Inferior parietal cortex (tissue), 1 donor: ENCODE data around the gene THSD4.

Experiments used
- DNase-seq: peaks from one replicate; pipeline ENCODE4 v3.0.0-alpha.2; 2016; ENCODE audit errors: extremely low spot score

The THSD4 gene

DNA sequence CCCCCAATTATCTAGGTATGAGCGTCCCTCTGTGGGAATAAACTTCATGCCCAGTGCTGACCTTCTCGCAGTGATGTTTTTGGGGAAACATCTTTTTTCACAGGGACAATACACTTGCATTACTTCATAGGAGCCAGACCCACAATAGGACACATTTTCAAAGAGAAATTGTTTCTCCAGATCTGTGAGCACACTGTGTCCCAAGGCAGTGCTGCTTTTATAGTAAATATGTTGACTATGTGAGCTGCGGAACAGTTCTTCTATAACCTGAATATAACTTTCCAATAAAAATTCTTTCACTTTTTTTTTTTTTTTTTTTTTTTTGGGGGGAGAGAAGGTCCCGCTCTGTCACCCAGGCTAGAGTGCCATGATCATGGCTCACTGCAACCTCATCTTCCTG, 17.4 kb upstream of the THSD4 start:
- DNase-seq: no peak

DNA sequence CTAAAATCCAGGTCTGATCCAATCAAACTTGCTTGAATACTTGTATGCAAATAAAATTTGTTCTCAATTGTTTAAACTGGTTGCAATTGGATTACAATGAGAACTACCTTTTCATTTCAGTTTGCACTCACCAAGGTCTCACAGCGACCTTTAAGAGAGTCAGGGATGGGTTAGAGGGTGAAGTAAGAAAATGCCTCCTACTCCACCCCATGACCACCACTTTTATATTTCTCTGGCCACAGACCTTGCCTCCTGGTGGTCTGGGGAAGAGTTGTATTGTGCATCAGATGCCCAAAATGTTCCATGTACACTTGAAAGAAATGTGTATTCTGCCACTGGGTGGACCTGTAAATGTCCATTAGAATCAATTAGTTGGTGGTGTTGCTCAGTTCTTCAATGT, 16.4 kb upstream of the THSD4 start:
- DNase-seq: no peak

DNA sequence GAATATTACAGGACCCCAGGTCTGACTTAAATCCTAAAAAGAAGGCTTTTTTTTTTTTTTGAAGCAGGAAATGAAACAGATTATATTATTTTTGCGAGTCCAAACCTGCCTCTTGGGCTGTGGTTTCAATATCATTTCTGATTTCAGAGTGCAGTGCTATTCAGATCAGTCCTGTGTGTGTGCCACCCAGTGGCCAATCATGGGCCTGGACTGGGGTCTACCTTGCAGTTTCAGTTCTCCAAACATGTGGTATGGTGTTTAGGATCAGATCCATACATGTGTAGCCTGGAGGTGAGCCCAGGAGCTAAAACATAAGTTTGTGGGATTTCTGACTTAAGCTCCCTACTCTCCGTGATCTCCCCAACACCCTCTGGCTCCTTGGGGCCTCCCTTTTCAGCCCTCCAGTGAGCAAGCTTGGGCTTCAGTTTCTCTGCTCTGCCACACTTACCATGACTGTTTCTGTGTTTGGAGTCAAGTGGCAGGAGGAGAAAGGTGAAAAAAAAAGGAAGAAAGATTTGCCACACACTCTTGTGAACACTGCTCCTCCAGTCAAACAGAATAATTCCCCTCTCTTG, 12.1 kb upstream of the THSD4 start:
- no peak for DNase-seq

DNA sequence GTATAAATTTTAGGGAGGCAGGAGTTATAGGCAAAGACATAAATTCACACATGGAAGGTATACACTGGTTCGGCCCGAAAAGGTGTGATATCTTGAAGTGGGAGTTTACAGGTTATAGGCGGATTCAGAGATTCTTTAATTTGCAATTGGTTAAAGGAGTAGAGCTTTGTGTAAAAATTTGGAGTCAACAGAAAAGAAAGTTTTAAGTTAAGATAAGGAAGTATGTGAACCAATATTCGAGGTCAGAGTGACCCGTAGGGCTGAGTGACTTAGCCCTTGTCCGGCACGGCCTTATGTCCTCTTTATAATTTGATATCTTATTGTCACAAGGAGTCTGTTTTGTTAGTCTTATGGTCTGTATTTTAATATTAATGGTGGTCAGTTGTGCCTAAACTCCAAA, 10.6 kb upstream of the THSD4 start:
- DNase-seq: no peak

DNA sequence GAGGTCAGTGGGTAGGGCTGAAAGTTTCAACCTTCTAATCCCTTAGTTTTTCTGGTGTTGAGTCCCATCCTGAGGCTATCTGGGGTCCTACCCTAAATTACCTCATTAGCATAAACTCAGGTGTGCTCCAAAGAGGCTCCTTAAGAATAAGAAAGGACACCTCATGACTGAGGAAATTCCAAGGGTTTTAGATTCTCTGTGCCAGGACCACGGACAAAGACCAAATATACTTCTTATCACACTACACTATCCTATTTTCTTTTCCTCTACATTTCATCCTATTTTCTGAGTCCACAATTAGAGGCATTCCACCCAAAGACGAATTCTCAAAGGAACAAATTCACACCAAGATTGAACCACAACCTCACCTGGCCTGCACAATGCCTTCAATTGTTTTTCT, 9.8 kb upstream of the THSD4 start:
- DNase-seq: no peak

DNA sequence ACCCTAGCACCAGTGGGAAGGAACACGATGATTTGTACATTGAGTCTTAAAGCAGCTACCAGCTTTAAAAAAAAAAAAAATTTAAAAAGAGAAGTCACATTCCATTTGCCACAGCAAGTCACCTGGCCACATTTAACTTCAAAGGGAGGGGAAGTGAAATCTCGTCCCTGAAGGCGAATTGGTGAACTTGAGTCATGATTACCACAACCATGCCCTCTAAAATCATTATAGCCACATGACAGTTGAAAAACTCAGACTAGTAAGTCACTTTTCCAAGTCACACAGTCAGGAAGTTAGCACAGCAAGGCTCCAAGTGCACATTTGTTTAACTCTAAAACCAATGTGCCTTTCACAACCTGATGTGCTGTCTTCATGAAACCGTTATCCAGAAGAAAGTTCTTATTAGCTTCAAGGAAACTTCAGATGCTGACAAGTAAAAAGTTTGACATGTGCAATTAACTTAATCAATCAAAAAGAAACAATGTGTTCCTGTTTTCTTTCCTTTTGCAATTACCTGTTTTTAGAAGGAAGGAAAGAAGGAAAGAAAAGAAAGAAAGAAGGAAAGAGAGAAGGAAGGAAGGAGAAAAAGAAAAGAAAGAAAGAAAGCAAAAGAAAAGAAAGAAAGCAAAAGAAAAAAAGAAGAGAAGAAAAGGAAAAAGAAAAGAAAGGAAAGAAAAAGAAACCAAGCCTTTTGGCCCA, 8.3 kb upstream of the THSD4 start:
- DNase-seq: no peak

DNA sequence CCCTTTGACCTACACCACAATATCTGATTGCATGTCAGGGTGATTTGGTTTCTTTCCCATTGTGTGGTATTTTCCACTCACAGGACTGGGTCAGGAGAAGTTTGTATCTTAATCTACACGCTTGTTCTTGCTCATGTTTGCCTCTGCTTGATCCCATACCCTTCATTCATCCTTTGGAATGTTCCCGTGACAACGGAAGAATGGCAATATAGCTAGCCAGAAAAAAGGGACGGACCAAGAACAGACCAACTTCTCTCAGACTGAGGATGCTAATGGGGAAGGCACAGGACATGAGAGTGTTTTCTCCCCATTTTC, 7.8 kb upstream of the THSD4 start:
- no peak for DNase-seq

DNA sequence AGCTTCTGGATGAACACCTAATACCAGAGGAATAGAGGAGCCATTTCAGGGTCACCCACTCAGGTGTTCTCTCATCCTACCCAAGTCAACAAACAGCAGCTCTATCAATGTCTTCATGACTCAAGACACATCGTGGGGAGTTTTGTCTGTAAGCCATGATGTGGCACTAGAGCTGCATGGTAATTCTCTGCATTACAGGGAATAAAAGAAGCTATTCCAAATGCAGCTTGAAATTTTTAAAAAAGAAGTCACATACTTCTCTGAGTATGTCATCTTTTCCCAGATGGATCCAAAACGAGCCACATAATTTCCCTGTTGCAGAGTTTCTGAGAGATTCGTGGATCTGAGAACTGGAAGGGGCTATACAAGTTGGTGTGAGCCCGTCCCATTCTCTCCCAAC, 6.1 kb upstream of the THSD4 start:
- no peak for DNase-seq

DNA sequence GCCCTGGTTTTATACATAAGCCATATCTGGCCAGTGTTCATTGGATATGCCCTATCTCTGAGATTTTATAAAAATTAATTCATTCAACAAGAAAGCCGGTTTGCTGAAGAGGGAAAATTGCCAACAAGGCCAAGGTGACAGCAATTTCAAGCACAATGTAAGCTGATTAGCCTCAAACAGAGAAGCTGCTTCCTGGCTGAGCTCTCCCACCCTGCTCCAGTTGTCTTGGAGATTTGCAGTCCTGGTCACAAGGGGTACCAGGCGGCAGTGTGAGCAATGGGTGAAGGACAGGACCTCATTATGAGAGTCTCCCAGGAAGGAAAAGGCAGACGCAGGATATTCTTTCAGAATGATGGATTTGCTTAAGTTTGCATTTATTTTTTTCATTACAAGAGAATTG, 5.4 kb upstream of the THSD4 start:
- DNase-seq: no peak

DNA sequence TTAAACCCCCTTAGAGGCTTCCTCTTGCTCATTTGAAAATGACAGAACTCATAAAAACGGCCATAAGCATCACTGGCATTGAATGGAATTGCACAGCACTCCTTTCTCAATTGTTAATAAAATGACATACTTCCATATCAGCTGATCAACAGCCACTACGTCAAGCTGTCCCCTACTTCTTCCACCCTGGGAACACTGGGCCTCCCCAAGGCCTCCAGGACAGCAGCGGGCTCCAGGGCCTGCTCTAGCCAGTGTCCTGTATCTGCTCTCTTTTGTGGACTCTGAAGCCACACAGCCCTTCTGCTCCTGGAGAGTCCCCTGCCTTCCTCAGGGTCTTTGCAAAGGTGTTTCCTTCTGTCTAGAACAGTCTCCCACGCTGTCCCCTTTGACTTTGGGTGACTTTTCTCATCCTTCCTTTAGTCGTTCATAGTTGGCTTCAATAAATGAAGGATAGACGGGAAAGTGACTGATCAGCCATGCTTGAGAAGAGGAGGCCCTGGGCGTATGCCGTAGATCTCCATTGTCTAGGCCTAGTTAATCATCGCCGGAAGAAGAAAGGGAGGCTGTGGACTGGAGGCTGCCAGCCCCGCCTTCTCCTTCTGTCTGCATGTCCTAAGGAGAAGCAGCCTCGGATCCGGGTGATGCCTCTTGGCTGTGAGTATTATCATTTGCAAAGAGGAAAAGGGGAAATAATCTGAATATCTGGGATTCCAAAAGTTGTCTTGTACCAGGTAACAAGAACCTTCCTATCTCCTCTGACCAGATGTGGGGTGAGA, 4.7 kb upstream of the THSD4 start:
- no peak for DNase-seq

DNA sequence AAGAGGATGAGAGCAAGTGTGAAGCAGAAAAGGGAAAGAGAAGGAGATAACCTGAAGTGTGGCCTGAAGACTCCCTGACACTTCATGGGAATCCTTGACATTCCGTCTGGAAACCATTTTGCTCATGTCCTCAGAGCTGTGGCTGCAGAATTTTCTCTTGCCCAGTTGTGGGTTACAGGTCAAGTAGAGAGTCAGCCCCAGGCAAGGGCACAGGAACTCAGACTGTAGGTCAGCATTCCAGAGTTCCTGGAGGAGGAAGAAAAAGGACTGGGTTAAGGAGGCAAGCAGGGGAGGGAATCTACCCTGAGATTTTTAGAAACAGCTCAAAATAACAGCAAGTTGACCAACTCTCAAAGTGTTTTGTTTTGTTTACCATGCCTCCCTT, 4.1 kb upstream of the THSD4 start:
- no peak for DNase-seq

DNA sequence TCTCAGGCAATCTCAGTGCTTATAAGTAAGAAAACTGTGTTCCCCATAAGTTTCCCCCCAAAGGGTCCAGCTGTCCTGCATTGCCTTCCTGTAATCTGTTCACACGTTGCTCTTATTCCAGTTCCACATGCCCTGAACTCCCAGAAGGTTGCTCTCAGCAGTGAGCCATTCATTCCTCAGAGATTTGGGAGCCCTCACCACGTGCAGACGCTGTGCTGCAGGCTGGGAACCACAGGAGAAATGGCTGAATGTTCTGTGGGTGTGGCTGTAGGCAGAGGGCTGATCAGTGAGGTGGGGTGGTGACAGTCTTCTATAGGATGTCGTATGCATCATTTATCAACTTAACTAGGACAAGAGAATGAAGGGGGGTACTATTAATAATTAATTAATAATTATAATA, 3.3 kb upstream of the THSD4 start:
- DNase-seq: no peak

DNA sequence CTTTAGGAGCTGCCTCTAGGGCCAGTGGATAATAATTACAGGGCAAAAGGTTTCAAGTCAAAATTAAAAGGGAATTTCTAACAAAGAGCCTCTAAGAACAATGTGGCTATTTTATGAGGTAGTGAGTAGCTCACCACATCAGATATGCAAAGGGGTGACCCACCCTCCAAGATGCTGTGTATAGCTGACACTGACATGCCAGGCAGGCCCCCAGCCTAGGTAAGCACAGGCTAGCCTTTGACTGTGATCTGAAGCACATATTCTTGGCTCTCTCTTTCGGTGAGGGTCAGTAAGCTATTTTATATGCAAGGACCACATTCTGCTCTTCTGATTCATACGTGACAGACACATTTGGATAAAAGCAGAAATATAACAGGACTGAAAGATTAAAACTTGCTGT, 2.8 kb upstream of the THSD4 start:
- DNase-seq: no peak

DNA sequence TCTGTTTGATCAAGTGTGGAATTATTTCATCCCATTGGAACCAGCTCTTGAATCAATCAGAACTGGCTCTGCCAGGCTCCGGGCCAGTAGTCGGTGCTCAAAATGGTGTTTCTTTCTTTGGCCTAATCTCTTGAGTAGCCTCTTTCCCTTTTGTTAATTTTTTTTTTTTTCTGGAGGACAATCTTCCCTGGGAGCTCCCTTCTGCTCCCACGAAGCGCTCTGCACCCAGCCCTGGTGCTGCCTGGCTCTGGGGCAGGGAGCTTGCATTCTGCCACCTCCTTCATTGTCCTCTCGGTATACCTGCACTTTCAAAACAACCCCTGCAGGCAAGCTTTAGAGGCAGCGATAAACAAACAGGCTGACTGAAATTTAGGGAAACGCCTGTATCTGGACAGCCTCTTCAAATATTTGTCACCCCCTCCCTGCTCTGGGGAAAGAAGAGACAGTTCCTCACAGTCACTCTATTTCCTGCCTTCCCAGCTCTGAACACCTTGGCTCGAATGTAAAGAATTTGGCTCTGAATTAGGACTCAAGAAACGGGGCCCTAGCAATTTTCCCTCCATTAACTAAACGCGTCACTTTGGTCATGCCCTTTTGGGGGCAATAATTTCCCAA, 1.1 kb upstream of the THSD4 start:
- DNase-seq: no peak

DNA sequence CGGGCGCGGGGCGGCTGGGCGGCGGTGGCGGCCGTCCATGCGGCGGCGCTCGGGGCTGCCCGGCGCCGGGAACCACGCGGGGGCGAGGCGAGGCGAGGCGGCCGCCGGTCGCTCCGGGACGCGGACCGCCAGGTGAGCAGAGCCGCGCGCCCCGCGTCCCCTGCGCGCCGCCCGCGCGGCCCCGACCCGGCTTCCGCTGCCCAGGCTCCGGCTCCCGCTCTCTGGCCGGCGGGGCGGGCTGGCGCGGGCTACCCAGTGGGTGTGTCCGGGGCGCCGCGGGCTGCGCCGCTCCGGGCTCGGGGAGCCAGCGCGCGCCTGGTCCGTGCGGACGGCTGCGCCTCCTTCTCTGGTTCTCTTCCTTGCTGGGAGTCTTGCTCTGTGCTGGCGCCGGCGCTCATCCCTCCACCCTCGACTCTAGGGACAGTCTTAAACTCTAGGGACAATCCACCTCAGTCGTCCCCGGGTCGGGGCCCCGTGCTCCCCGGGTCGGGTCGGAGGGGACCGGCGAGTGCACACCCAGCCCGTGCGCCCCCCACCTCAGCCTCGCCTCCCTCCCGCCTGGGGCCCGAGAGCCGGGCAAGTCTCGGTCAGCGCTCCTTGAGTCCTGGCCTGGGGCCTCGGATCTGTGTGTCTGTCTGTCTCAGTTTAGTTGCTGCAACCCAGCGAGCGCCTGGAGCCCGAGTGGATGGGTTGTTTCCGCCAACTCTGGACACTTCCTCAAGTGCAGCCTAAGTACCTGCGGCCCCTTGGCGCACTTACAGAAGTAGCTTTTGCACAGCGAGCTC, 488 bp downstream of the THSD4 start:
- DNase-seq: no peak

DNA sequence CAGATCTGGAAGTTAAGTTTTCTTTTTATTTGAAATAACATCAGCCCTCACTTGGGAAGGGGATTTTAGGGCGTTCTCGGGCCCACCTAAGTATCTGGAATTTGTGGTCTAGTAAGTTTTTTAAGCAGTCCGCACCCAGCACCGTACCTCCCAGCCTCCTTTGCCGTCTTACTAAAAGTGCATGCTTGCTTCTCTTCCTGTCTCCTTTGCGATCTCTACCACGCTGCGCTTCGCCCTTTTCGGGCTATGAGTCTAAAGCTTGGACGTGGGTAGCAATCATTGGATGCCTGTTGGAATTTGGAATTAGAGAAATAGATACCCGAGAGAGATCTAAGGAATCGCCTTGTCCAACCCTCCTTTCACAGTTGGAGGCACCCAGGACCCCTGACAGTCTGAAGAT, 1.1 kb downstream of the THSD4 start:
- no peak for DNase-seq

DNA sequence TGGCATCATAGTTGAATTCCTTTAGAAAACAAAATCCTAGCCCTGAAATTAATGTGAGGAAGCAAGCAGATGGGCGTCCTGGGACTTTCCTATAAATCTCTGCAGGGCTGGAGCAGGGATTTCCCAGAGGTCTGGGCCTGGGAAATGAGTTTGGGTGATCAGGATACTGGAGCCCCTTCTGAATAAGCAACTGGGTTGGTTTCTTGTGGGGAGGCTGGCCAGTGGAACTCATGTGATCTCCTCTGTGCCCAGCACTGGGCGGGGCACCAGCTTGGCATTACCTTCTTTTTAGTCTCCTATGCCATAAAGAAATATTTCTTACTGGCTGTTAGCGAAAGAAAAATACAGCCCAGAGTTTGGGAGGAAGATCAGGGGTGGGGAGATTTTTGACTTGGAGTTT, 1.7 kb downstream of the THSD4 start:
- no peak for DNase-seq

DNA sequence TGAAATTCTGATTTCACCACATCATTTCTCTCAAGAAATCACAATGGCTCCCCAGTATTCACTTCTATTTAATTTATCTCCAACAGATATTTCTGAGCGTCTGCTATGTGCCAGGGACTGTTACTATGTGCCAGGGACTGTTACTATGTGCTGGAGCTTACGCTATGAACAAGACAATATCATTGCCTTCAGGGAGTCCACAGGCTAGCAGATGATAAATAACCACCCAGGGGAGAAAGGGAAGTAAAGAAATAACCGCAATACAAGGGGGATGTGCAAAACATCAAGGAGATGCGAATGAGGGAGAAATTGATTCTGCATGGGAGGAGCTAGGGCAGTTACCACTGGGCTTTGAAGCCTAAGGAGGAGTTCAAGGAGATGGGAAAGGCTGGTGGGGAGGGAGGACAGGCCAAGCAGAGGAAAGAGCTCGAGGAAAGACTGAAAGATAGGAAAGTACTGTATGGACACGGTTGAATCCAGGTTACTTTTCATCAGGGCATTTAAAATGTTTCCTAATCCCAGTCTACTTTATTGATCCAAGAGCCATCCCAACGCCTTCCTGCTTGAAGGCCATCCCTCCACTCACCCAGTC, 2.5 kb downstream of the THSD4 start:
- no peak for DNase-seq

DNA sequence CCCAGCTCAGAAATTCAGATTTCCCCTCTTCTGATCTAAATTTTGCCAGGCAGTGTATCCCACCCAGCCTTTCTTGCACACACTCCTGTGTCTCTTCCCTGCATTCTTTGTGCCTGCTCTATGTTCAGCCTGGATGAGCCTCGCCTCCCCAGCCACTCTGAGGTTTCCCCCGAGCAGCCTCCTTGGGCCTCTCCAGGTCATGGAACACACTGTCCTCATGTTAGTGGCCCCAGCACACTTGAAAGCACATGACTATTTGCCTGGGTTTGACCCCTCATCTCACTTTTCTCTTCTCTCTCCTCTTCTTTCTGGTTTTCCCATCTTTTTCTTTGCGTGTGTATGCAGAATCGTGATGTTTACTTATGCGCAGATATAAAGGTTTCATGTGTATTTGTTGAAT, 3.1 kb downstream of the THSD4 start:
- no peak for DNase-seq

DNA sequence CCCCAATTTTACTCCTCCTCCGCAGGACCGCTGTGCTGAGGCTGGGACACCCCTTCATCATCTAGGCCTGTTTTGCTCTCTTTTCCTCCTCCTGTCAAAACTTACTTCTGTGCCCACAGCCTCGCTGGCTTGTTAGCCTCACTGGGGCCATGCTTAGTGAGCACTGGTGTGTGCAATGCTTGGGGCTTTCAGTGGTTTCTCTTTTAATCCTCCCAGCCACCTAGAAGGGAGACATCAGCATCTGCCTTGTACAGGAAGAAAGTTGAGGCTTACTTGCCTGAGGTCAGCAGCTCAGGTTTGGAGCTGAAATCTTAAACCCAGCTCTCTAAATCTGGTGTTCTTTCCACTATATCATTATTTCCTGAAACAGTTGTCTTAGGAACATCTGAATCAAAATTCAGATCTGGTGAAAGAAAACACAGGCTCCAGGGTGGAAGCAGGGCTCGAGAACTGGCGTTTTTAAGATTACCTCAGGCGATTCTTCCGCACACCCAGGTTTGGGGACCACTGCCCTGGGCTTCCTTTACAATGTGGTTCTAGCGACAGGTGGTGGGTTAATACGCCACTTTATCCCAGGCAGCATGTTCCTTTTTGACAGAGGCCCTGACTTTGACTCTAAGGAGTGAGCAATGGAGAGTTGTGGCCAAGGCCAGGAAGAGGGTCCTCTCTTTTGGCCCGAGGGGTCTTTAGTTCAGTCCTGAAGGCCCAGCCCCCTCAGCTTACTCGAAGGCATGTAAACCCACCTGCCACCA, 3.8 kb downstream of the THSD4 start:
- DNase-seq: no peak

DNA sequence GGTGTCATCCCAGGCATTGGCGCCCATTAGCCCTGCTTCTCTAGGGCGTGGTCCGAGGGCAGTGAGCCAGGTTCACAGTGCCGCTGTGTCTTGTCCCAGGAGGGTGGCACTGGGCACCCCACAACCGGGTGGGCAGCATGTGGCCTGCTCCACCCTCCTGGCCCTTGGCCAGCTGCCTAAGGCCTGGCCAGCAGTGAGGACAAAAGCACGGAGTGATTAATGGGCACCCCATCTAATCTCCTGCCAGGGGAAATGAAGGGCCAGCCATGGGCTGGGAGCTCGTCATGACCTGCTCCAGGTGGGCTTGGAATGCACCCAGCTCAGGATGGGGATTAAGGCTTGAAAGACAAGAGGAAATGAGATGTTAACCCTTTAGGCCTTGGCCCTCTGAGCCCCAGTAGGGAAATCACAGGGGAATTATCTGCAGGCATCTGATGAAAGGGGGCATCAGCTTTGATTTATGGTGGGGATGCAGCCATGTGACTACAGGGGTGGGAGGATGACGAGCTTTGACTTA, 5.2 kb downstream of the THSD4 start:
- DNase-seq: no peak
